Measurements from ENCODE around the gene MUSTN1. TPM values are rescaled to one million over a fixed set of nuclear protein-coding genes. Genes with fewer than 3 reads are reported as not detected.

The MUSTN1 gene
- total RNA-seq, 1 experiment from 2014 or later: not detected

DNA sequence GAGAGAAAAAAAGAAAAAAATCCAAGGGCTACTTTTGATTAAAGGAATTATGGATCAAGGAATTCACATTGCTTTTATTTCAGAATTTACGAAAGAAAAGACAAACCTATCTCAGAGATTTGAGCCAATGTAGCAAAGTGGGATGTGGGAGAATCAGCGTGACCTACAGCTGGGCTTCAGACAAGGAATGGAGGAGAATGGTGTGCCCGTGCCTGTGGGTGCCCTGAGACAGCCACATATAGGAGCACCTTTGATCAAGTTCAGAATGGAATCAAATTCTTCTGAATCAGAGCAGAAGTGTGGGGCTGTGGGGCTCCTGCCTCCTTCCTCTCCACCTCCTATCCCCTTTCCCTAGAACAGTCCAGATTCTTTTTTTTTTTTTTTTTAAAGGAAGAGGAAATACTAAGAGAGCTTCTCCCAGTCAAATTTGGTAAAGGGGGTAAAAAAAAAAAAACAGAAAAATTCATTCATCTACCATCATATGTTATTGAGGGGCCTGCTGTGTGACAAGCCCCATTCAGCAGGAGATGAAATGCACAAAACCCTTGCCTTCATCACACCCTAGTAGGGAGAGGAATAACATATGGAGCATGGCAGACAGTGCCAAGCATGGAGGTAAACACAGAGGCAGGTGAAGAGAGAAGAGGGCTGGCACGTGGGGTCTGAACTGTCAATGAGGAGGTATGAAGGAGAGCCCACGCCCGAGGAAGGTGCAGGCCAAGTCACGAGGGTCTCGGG, 25.0 kb upstream of the MUSTN1 start:
- Histone ChIP-seq H3K4me3 (no peak overlapping the region), H3K36me3 (no peaks in the 10 kb centered on the region), H3K27me3 (no peaks in the 10 kb centered on the region), H3K9me3 (no peaks in the 10 kb centered on the region)
- no peak for DNase-seq

DNA sequence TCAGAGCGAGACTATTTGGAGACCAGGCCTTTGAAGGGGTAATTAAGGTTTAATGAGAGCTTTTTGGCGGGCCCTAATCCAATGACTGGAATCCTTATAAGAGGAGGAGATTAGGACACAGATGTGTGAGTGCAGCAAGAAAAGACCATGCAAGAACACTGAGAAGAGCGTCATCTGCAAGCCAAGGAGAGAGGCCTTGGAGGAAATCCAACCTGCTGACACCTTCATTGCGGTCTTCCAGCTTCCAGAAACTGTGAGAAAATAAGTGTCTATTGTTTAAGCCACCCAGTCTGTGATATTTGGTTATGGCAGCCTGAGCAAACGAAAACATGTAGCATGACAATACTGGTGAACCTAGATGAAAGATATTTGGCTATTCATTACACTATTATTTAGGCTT, 23.0 kb upstream of the MUSTN1 start:
- Histone ChIP-seq H3K27me3 (no peaks in the 10 kb centered on the region), H3K36me3 (no peaks in the 10 kb centered on the region), H3K9me3 (no peaks in the 10 kb centered on the region), H3K4me3 (no peak overlapping the region)
- DNase-seq: no peak

DNA sequence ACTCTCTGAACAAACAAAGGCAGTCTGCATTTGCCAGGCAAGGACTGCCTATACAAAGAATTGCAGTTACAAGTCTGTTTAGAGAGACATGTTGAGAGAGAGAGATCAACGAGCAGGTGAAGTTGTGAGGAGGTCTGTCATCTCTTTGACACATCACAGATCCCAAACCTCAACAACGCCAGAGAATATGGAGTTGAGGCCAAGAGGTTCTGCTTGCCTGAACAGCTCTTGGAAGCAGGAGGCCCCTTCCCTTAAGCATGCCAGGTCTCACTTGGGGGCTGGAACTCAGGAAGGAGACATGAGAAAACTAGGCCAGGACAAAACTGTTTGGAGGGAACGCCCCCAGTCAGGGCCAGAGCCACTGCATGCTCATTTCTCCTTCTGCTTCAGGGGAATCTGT, 22.3 kb upstream of the MUSTN1 start:
- Histone ChIP-seq H3K4me3 (no peak overlapping the region), H3K9me3 (no peaks in the 10 kb centered on the region), H3K36me3 (no peaks in the 10 kb centered on the region), H3K27me3 (no peaks in the 10 kb centered on the region)
- no peak for DNase-seq

DNA sequence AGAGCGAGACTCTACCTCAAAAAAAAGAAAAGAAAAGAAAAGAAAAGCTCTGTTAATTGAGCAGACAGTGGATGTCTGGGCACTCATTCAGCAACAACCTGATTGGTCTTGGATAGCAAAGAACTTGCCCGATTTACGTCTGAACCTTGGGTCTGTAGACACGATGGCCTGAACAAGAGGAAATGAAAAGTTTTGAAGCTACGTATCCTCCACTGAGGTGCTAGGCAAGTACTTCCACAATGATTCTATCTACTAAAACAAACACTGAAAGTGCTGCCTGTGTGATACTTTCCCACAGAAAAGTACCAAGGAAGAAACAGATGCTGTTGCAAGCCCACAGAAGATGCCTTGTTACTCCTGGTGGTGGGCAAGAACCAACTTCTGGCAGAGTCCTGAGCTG, 21.8 kb upstream of the MUSTN1 start:
- no peaks in the 10 kb centered on the region for H3K9me3 ChIP-seq
- H3K36me3 ChIP-seq: no peaks in the 10 kb centered on the region
- DNase-seq: no peak
- H3K27me3 ChIP-seq: no peaks in the 10 kb centered on the region
- H3K4me3 ChIP-seq: no peak overlapping the region

DNA sequence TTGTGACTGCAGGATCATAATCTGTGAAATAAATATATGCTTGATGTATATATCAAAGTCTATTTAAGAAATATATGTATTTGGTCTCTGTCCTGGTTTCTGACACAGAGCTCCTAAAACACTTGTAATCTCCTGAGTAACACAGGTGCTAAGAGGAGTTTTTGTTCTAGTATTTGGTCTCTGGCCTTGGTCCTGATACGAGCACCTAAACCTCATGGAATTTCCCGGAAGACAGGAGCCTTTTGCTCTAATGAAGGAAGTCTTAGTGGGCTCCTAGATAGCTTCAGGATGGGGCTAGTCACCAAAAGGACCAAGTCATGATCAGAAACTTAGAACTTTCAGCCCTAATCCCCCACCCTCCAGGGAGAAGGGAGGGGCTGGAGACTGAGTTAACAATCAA, 19.2 kb upstream of the MUSTN1 start:
- Histone ChIP-seq H3K36me3 (no peaks in the 10 kb centered on the region), H3K9me3 (no peaks in the 10 kb centered on the region), H3K27me3 (no peaks in the 10 kb centered on the region), H3K4me3 (no peak overlapping the region)
- no peak for DNase-seq

DNA sequence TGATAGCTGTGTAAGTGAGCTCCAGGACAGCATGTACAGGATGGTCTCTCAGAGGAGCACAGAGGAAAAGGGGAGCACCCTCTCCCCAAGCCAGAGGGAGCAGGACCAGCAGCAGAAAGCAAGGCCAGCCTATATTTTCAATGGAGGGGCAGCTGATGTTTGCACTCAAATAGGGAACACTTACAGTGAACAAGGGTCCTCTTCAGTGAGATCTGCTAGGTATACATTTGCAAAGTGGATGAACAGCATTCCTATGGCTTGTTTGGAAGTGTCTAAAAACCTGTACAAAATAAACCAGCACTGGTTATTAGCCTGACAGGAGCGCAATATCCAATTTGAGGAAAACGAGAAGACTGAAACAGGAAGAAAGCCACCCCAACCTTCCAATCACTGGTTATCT, 17.6 kb upstream of the MUSTN1 start:
- Histone ChIP-seq H3K27me3 (no peaks in the 10 kb centered on the region), H3K9me3 (no peaks in the 10 kb centered on the region), H3K4me3 (no peak overlapping the region), H3K36me3 (no peaks in the 10 kb centered on the region)
- DNase-seq: no peak

DNA sequence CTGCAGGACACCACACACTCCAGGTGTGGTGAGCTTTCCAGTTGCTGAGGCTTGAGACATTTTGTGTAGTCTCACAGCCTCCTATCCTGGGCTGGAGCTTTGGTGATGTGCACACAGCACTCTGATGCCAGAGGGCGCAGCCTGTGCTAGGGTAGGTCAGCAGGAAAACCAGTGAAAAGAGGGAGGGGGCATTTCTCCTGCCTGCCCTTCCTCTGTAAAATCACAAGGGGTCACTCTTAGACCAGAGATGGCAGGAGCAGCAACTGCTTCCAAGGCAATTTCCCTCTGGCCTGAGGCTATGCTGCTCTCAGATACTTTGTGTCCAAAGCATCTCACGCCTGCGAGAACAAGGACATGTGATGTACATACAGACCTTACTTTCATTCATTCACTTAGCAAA, 16.5 kb upstream of the MUSTN1 start:
- Histone ChIP-seq H3K36me3 (no peaks in the 10 kb centered on the region), H3K4me3 (no peak overlapping the region), H3K27me3 (no peaks in the 10 kb centered on the region), H3K9me3 (no peaks in the 10 kb centered on the region)
- peak; percentile 14 for DNase-seq

DNA sequence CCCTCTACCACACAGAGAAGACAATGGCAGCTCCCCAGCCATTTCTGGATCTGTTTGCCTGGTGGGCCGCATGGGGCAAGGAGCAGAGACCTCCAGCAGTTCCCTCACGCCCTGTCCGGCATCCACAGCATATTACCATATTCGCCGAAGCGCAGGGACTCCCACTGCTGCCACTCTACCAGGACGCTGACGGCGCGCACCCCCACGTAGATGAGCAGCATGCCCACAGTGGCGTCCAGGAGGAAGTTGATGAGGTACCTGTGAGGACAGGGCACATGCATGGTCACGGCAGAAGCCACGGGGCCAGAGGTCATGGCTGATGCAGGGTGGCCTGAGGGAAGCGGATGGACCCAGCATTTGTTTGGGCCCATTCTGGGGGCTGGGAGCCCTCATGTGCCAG, 14.8 kb upstream of the MUSTN1 start:
- no peak for DNase-seq
- Histone ChIP-seq H3K27me3 (no peaks in the 10 kb centered on the region), H3K36me3 (no peaks in the 10 kb centered on the region), H3K4me3 (no peak overlapping the region), H3K9me3 (no peaks in the 10 kb centered on the region)

DNA sequence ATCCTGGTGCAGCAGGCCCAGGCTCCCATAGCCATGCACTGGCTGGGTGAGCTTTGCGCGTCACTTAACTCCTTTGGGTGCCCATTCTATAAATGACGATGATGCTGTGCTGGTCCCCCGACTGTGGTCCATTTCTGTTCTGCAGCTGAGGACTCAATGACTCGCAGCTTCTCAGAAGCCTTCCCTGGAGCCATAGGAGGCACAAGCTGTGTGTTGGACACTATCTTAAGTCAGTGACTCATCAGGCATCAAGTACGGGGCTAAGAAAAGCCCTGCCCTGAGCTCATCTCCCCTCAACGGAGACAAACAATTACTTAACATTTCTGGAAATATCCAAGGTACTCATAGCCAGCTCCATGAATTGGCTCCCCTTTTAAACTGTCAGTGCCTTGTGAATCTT, 13.8 kb upstream of the MUSTN1 start:
- no peaks in the 10 kb centered on the region for H3K27me3 ChIP-seq
- DNase-seq: peak; percentile 51
- no peaks in the 10 kb centered on the region for H3K36me3 ChIP-seq
- no peak overlapping the region for H3K4me3 ChIP-seq
- H3K9me3 ChIP-seq: no peaks in the 10 kb centered on the region

DNA sequence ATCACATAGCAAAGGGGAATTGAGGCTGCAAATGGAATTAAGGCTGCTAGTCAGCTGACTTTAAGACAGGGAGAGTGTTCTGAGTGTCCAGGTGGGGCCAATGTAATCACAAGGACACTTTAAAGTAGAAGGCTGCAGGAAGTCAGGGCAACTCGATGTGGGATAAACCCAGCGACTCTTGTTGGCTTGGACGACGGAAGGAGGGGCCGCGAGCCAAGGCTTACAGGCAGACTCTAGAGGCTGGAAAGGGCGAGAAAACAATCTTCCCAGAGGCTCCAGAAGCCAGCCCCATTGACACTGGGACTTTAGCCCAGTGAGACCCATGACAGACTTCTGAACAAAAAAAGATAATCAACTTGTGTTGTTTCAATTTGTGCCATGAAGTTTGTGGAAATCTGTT, 12.9 kb upstream of the MUSTN1 start:
- Histone ChIP-seq H3K4me3 (no peak overlapping the region), H3K9me3 (no peaks in the 10 kb centered on the region), H3K36me3 (no peaks in the 10 kb centered on the region), H3K27me3 (no peaks in the 10 kb centered on the region)
- no peak for DNase-seq

DNA sequence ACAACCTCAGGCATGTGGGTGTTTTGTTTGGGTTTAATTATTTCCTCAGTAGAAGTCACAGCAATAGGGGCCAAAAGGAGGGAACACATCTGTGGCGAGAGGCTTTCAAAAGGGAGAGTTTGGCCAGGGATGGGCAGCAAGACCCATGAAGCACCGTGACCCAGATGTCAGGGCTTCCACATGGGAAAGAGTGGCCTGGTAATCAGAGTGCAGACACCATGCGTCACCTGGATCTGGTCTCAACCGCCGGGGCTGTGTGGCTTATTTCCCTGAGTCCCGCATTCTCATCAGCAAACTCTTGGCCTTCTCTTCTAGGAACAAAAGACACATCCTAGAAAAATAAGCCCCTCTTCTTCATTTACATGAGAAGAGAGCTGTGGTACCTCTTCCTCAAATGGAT, 12.4 kb upstream of the MUSTN1 start:
- no peak for DNase-seq

DNA sequence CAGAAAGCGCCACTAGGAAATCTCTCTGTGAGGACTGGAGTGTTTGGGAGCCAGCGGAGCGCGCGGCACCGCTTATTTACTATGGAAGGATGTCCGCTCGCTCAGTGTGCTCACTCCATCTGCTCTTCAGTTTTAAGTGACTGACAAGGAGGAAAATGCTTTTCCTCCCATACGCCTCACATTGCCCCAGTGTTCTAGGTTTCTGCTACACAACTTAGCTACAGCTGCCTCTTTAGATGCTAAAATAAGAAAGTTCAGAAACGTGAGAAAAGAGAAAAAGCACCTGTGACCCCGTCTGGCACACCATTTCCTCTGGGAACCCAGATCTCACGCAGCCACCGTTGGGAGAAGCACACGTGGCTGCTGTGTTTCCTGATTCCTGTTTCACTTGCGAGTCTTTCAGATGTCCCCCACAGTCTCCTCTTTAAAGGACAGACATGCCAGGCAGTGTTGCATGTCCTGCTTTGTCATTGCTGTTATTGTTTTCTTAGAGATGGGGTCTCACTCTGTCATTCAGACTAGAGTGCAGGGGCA, 11.7 kb upstream of the MUSTN1 start:
- no peak for DNase-seq
- Histone ChIP-seq H3K27me3 (no peaks in the 10 kb centered on the region), H3K4me3 (no peak overlapping the region), H3K36me3 (no peaks in the 10 kb centered on the region), H3K9me3 (no peaks in the 10 kb centered on the region)

More for the DNA sequence above, 12.4 kb upstream of the MUSTN1 start:
- Histone ChIP-seq H3K4me3 (no peak overlapping the region), H3K36me3 (no peaks in the 10 kb centered on the region), H3K27me3 (no peaks in the 10 kb centered on the region), H3K9me3 (no peaks in the 10 kb centered on the region)

DNA sequence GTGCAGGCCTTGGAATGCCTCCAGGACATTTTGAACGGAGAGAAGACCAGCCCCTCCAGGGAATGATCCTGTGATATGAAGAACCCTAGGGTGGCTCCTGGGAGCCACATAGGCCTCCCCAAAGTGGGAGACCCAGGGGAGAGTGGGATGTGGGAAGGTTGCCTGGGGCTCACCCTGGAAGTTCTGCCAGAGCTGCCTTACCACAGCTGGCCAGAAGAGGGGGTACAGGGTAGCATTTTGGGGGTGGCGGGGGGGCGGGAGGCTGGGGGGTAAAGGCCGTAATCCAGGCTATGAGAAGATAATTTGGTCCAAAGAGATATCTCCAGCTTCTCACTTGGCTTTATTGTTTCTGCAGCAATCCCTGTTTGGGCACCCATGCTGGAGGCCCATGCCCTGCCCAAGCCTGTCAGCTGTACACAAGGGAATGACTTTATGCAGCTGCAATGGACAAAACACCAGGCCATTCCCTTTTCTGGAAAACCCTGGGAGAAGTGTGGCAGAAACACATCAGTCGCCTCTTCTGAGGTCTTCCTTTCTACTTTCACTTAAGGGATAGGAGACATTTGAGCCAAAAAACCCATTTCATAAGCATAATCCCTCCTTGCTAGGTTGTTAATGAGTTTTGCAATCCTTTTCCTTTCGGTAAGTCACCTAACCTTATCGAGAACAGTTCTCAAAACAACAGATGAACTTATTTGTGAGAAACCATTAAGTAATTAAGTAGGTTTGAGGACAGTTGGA, 11.0 kb upstream of the MUSTN1 start:
- H3K27me3 ChIP-seq: no peaks in the 10 kb centered on the region
- H3K9me3 ChIP-seq: no peaks in the 10 kb centered on the region
- H3K4me3 ChIP-seq: no peak overlapping the region
- no peaks in the 10 kb centered on the region for H3K36me3 ChIP-seq
- DNase-seq: no peak

DNA sequence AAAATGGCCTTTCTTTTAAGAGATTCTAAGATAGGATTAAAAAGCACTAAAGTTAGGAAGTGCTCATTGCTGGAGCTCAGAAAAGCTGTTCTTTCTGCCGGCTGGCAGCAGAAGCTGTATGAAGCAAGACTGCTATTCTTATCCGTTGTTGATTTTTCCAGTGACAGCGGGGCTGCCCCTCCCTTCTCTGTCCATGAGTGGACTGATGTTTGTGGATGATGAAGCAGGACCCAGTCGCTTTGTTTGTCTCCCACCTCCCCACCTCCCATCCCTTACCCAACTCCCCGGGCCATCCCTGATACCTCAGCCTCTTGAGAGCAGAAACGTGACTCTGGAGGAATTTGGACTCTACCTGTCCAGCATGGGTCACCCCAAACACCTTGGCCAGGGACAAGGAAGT, 10.3 kb upstream of the MUSTN1 start:
- Histone ChIP-seq H3K36me3 (no peaks in the 10 kb centered on the region), H3K27me3 (no peaks in the 10 kb centered on the region), H3K9me3 (no peaks in the 10 kb centered on the region), H3K4me3 (no peak overlapping the region)
- no peak for DNase-seq

DNA sequence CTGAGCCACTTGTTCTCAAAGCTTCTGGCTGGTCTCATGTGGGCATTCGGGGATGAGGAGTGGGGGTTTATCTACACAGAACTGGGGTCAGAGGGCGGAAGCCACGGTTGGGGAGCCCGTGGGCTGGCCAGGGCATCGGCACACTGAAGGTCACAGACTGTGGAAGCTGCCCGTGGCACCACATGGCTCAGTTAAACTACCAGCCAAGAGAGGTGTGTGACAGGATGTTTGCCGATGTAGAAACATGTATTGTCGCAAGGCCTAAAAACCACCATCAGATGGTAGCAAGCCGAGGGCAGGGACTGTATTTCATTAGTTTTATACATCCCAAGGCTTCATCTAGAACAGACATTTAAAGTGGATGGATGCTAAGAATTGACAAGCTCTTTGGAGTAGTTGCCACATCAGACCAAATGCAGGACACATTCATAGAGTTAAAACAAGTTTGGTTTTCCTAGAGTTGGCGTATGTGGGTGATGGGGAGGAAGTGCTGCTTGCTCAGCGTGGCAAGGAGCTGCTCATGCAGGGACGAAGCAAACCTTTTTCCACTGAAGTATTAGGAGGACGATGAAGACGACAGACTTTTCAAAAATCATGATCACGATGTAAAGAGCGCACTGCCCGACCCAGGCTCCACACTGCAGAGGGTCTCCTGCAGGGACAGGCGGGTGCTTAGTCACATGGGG, 9.6 kb upstream of the MUSTN1 start:
- H3K9me3 ChIP-seq: no peaks in the 10 kb centered on the region
- no peak for DNase-seq
- H3K4me3 ChIP-seq: no peak overlapping the region
- H3K36me3 ChIP-seq: no peaks in the 10 kb centered on the region
- no peaks in the 10 kb centered on the region for H3K27me3 ChIP-seq

DNA sequence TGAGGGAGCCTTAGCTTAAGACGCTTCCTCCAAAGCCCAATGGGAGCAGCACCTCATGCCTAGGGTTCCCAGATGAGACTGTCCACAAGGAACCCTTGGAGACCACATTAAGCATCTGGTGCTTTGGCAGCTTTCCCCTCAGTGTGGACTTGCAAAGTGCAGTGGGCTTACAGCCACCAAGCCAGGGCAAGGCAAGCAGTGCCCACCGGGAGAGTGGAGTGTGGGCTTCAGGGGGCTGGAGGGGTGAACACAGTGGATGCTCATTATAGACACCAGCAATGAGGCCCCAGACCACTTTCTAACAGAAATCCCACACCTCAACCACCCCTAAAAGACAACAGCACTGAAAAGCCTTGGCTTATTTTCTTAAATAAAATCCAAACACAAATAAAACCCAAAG, 9.1 kb upstream of the MUSTN1 start:
- Histone ChIP-seq H3K36me3 (no peaks in the 10 kb centered on the region), H3K4me3 (no peak overlapping the region), H3K27me3 (no peaks in the 10 kb centered on the region), H3K9me3 (no peaks in the 10 kb centered on the region)
- no peak for DNase-seq

DNA sequence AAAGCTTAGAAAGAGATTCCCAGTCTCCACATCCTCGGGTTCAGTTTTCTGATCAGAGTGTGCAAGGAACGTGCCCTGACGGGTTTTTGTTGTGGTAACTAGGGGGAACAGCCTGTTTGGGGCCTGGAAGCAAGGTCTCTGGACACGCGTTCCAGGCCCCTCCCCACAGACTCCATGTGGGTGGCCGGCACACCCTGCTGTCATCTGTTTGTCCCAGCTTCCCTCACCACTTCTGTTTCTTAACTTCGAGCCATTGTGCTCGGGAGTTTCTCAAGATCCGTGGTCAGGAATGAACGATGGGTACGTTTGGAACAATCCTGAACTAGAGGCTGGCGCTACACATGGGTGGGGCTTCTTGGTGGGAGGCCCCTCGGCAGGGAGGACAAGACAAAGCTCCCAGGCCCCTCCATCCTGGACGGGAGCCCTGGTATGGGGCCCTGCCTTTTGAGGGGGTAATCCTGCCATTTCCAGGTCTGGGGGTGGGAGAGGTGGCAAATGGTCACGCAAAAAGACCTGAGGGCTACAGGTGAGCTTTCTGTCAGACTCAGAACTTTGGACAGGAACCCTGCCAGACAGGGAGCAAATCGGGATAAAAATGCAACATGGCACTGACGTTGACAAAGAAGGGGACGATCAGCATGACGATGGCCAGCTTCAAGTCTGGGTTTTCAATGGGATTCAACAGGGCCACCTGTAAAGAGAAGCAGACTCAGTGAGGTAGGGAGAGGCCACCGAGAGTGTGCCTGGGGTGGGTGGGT, 8.5 kb upstream of the MUSTN1 start:
- Histone ChIP-seq H3K36me3 (no peaks in the 10 kb centered on the region), H3K4me3 (no peak overlapping the region), H3K27me3 (no peaks in the 10 kb centered on the region), H3K9me3 (no peaks in the 10 kb centered on the region)
- no peak for DNase-seq

All from MG63 (cell line).